ENCODE data around the gene UPF2.
"Not testable (repeated sequence)": the region's sequence is repeated elsewhere in the genome, so short reads cannot be mapped to it uniquely, and the experiment has no call there.

The UPF2 gene

DNA sequence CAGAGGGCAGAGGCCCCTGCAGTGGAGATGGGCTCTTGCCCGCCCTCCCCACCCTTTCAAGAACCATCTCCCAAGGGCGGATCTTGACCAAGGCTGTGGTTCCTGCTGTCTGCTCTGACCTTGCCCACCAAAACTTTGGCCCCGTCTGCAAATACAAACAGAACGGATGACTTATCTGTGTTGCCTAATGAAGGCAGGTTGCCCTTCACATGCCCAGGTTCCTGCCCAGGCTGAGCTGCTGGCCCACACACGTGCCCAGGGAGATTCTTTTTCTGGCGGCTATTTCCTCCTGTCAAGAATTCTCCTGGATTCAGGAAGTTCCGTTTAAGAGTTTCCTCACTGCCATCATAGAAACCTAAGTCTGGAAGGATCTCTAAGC lies 141.2 kb downstream of the UPF2 start:
- DNase-seq: no peak

DNA sequence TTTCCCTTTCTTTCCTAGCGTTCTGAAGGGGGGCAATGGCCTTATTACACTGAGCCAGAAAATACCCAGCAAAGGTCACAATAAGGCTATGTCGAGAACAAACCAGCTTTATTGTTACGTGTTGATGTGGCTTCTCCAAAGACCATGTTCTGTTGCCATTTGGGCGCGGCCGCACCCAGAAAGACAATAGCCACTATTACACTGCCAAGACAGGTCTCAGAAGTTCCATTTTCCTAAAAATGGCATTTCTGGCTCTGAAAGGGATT lies 141.6 kb downstream of the UPF2 start:
- DNase-seq: no peak

DNA sequence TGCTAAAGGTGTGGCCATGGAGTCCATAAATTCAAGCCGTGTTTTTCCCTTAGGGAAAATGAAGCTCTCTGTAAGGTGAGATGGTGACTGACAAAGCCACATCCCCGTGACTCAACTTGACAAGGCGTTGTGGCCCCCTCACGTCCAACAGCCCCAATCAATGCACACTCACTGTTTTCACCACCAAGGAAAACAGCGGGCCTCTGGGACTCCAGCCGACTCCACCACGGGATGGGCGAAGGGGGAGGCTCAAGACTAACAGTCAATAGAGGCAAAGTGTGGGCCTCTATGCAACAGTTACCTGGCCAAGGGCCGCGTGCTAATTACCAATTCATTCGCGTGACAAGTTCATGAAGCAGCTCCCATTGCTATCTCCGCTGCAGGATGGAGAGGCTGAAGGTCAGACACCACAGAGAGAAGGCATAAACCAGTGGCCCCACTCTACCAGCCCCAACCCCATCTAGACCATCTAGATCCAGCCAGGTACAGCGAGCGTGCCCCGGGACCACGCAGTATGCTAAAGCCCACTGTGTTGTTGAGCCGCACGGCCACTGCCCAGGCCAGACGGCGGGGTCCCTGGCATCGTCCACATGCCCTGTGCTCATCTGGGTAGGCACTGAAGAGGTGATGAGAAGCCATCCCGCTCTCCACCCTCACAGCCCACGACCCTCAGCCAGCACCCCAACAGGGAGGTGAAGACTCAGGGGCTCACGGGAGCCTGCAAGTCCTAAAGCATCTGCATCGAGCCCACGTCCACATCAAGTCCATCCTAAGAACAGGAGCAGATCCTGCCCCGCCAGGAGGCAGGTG lies 143.3 kb downstream of the UPF2 start:
- DNase-seq: no peak

DNA sequence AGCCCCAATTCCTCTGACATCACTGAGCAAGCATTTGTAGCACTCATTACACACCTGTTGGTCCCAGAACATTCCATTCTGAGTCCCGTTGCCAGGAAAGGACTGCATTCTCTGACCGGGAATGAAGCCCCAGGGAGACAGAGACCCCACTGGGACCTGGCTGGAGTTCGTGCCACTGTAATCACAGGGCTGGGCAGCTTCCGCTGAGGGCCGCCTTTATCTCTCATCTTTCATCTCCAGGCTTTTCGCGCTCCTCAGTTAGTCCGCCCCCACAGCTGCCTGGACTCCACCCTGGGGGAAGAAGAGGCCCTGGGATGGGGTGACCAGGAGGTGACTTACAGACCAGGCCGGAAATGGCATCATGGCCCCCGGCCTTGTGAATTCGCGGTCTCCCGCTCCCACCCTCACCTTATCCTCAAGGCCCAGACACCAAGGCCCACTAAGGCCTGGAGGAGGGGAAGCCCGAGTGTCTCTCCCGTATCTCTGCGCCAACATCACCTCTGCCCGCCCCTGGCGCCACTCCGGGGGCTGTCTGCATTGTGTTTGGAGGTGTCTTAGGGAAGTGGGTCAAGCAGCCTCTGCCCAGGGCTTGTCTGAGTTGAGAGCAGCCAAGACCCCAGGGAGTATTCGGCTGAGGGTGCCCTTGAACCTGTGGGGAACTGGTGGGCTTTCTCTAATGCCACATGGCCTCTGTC lies 144.1 kb downstream of the UPF2 start:
- DNase-seq: peak; percentile 32

DNA sequence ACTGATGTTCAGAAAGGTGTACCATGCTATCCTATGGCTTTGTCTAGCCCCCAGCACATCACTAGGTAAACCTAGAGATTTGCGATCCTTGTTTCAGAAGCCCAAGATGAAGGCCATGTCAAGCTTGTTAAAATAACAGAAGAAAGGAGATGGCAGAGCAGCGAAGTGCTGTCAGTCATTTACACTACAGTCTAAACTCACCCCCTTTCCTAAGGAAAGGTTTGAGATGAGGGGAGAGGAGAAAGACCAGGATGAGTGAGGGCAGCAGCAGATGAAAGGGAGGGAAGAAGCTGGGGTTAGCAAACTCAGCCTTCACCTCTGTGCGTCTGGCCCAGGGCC lies 144.6 kb downstream of the UPF2 start:
- DNase-seq: no peak

DNA sequence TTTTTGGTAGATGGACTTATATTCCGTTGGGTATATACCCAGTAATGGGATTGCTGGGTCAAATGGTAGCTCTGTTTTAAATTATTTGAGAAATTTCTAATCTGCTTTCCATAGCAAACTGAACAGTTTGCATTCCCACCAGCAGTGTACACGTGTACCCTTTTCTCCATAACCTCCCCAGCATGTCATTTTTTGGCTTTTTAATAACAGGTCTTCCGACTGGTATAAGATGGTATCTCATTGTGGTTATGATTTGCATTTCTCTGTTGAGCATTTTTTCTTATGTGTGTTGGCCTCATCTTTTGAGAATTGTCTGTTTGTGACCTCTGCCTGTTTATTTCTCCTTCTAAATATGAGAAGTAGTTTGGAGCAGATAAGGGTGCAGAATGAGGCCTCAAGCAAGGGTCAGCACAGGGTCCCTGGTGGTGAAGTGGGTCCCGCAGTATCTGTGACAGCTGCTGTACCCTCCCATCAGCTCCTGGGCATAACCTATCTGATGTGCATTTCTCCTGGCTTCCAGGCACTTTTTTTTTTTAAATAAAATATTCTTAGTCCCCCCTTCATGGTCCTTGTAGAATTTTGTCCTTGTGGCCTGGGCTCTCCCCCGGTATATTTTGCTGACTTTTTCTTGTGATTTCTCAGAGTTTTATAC lies 145.9 kb downstream of the UPF2 start:
- DNase-seq: no peak

DNA sequence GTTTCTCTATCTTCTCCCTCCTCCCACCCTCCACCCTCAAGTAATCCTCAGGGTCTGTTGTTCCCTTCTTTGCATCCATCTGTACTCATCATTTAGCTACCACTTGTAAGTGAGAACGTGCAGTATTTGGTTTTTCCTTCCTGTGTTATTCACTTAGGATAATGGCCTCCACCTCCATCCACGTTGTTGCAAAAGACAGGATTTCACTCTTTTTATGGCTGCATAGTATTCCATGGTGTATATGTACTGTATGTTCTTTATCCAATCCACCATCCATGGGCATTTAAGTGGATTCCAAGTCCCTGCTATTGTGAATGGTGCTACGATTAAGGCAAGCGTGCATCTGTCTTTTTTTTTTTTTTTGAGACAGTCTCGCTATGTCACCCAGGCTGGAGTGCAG lies 147.0 kb downstream of the UPF2 start:
- no peak for DNase-seq

DNA sequence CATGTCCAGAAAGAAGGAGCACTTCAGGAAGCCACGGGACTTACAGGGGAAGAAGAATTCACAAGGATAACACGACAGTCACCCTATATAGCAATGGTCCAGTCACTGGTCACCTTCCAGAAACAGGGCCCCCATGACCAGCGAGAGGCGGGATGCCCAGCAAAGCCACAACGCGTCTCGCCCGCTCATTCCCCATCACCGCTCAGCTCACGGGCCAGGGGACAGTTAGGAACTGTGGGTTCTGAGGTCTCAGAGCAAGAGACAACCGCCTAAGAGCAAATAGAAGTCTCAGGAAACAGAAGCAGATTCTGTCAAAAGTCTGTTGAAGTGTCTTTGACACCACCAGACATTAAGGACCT lies 147.5 kb downstream of the UPF2 start:
- no peak for DNase-seq

DNA sequence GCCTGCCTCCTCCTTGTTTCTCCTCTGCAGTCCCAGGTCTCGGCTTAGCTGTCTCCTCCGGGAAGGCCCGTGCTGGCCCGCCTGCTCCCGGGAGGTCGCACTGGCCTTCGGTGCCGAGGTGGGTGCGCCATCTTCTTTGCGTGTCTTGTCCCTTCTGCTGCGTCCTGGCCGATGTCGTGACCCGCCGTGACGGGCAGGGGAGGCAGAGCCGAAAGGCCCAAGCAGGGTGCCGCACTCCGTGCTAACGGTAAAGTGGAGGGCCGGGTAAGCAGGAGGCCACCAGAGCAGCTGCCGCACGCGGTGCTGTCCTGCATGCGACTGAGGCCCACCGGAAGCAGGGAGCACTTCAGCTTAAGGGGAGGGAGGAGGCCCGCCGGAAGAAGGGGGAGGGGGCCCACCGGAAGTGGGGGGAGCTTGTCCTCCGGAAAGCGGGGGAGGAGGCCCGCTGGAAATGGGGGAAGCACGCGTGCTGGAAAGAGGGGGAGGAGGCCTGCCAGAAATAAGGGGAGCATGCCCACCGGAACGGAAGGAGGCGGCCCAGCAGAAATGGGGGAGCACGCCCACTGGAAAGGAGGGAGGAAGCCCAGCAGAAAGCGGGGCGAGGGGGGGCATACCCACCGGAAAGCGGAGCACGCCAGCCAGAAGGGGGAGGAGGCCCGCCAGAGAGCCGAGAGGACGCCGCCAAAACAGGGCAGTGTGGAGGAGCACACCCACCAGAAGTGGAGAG lies 148.1 kb downstream of the UPF2 start:
- DNase-seq: no peak

DNA sequence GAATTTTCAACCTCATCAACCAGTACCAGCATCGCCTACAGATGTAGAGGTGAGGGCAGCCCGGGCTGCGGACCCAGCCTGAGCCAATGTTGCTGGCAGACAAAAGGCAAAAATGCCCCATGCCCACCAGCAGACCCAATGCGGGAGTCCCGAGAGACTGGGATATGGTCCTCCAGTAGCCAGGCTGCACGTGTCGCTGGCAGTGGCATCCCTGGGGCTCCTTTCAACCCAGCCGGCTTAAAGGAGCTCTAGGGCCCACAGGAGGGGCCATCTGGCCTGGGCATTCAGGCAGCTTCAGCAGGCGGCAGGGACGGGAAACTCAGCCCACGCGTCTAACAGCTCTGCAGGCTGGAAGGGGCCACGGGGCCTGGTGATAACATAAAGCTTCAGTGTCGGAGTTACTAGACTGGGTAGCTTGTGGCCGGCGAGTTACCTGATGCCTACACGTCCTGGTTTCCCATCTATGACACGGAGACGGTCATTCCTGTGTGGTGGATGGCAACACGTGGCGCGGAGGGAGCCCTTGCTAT lies 148.8 kb downstream of the UPF2 start:
- no peak for DNase-seq

DNA sequence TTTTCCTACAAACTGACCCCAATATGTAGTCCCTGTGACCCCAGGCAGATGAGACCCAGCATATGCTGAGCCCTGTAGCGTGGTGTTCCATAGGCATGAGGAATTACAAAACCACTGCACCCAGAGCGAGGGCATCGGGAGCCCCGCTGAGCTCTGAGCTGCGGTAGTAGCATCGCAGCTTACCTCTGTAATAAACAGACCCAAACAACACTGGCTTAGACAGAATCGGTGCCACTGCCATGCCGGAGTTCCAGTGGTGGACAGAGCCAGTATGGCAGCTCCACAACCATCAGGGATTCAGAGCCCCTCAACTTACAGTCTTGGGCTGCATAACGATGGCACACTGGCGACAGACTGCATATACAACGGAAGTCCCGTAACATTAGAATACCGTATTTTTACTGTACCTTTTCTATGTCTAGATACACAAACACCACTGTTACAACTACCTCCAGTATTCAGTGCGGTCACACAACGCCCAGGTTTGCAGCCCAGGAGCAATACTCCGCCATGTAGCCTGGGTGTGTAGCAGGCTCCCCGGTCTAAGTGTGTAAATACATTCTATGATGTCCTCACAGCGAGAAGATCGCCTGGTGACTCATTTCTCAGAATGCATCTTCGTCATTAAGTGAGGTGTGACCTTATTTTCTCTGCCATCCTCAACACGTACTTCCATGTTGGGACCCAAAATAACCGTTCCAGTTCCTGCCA lies 150.7 kb downstream of the UPF2 start:
- no peak for DNase-seq

DNA sequence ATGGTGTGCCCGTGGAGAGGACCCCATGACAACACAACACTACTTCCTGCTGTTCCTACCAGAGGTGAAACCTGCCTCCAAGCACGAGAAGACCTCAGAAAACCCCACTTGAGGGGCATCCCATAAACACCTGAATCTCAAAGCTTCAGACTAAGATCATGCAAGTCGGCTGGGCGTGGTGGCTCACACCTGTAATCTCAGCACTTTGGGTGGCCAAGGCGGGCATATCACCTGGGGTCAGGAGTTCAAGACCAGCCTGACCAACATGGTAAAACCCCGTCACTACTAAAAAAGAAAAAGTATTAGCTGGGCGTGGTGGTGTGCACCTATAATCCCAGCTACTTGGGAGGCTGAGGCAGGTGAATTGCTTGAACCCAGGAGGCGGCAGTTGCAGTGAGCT lies 153.3 kb downstream of the UPF2 start:
- not testable (repeated sequence) for DNase-seq

DNA sequence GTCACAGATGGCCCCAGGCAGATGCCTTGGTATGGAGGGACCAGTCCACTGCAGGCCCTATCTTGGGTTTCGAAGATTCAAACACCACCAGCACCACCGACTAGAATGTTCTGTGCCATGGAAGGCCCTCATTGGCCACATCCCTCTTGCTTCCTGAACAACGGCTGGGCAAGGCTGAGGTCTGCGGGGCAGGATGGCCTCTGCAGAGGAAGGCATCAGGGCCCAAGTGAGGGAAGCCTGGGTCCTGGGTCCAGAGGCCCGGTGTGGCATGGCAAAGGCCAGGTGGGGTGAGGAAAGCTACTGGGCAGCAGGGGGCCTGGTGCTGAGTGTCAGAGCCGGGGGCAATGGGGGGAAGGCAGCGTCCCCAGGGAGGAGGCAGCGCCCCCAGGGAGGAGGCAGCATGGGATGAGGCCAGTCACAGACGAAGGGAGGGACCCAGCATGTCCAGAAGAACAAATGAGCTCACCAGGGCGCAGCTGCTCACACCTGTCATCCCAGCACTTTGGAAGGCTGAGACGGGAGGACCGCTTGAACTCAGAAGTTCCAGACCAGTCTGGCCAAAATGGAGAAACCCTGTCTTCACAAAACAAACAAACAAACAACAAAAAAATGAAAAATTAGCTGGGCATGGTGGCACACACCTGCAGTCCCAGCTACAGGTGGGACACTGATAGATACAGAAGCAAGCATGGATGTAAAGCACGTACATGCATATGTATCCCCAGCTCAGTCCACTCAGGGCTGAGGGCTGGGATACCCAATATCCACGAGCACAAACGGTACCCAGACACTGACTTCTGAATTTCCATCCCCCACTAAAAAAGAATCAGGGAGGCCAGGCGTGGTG lies 155.0 kb downstream of the UPF2 start:
- no peak for DNase-seq

DNA sequence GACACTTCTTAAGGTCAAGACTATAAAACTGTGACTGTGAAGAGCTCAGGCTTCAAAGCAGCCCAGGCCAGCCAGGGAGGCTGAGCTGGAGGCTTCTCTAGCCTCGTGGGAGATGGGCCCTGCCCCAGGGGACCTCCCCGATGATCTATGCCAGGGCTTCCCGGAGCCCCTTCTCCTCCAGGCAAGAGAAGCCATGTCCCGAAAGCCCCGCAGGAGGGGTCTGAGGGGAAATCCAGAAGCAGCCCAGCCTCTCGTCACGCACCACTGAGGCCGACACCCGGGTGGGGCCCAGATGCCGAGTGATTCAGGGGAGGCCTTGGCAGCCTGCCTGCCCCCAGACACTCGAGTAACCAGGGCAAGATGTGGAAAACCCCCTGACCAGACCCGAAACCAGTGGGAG lies 155.8 kb downstream of the UPF2 start:
- no peak for DNase-seq

DNA sequence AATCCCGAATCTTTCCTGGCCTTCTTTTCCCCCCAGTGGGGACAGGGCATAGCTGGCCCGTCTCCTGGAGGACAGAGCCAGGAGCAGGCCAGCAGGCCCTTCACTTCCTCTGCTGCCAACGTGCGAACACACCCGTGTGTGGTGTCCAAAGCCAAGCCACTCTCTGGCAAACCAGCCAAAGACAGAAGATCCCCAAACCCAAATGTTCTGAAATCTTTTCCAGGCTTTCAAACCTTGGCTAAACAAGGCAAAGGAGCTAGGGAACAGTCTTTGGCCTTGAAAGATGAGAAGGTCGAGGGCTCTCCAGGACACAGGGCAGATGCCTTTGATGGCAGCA lies 156.5 kb downstream of the UPF2 start:
- DNase-seq: no peak

DNA sequence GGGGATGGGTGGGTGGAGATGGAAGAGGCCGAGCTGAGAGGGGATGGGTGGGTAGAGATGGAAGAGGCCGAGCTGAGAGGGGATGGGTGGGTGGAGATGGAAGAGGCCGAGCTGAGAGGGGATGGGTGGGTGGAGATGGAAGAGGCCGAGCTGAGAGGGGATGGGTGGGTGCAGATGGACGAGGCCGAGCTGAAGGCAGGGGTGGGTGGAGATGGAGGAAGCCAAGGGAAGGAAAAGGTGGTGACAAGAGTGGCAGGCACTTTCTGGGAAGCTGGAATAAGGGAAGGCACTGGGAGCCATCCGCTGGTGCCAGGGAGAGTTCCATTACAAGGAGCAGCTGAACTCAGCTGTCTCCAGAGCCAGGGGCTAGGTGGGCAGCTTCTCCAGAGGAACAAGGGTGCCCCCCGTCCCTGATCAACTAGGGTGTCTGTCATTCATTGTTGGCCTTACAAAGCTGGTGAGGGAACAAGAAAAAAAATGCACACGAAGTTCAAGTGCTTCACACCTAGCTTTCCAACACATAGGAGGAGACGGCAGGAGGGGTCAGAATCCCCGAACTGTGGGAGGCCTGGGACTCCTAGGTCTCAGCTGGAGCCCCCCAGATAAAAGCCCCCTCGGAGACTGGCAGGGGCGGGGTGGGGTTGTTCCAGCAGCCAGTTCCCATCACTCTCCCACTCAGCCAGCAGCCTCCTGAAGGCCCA lies 157.0 kb downstream of the UPF2 start:
- DNase-seq: no peak

DNA sequence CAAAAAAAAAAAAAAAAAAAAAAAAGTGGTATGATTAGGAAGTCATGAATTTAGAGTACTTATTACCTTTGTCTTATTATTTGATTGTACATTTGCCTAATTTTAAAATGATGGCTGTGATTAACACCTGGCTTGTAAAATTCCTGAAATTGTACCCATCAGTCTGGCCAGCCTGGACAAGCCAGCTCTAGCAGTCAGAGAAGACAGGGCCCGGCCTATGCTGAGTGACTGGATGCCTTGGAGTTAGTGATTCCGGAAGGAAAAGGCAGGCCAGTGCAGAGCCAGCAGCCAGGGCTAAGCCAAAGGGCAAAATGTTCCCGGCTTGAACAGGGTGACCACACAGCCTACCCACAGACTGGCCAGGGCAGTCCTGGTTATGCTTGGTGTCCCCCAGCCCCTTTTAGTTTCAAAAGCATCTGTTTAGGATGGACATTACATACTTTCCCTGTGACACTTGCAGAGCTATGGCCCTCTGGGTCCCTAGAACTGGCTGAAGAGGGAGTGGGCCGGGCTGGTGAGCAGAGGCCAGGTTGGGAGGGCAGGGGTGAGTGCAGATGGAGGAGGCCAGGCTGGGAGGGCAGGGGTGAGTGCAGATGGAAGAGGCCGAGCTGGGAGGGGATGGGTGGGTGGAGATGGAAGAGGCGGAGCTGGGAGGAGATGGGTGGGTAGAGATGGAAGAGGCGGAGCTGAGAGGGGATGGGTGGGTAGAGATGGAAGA lies 157.7 kb downstream of the UPF2 start:
- no peak for DNase-seq

DNA sequence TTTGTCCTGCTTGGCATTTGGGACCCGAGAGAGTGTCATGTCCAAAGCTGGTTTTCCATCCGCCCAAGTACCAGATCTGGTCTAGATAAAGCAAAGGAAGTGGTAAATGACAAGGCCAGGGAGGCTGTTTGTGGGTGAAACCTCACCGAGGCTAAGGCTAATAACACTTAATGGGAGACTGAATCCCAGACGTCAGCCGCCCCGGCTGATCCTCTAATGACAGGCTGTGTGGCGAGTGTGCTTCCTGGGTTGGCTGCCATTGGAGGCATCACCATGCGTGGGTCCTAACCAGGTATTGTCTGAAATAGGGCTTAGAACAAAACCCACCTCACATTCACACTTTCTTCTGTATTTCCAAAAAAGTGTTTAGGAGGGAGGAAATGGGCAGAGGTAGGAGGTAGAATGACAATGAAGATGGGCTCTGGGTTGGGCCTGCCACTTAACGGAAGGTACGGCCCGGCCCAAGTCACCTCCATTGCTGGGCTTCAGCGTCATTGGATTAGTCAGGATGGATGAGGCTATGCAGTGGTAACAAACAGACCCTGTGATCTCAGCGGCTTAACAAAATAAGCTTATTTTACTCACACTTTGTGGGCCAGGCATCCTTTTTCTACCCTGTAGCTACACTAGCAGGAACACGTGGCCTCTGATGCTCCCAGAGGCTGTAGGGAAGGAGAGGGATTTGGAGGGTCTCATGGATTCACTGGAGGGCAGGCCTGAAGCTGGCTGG lies 159.8 kb downstream of the UPF2 start:
- no peak for DNase-seq

DNA sequence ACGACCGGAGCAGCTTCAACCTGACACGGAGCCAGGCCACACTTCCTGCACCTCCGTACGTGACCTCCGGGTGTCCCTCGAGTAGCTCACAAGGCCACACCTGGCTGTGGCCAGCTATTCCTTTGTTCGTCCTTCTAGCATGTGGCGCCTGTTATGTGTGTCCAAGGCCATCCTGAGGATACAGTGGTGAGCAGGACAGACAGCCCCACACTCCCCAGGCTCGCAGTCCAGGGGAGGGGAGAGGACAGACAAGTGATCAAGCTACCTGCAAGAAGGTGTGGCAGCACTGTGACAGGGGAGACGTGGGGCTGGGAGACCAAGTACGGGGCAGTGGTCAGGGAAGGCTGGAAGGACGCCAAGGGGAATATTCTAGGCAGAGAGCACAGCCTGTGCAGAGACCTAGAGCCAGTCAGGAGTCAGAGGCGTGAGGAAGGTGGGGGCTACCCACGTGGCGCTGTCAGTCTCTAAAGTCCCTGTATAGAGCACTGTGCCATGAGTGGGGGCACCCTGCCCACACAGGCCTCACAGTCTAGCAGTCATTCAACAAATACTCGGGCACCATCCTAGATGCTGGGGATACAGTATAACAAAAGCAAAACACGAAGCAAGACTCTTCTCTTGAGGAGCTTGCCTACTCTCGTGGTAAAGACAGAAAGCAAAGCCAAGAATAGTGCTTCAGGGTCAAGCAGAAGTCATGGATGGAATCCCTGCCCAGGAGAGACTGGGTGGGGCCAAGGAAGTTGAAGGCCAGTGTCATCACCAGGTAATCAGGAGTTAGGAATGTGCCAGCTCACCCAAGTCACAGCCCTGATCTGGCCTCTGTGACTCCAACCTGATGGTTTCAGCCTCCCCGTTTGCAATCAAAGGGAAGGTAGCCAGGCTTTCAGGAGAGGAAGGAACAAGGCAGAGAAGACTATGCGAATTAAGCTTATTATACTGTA lies 160.9 kb downstream of the UPF2 start:
- DNase-seq: peak; percentile 12

Data from fibroblast of upper back skin (primary cell).